ENCODE data around the gene C1QTNF5. TPM values are rescaled to one million over a fixed set of nuclear protein-coding genes. Genes with fewer than 3 reads are reported as not detected.
A peak's percentile ranks its signal among the peaks of the same experiment; 100 is the strongest.

Gene C1QTNF5
- total RNA-seq, 1 donor: 41.3 TPM

DNA sequence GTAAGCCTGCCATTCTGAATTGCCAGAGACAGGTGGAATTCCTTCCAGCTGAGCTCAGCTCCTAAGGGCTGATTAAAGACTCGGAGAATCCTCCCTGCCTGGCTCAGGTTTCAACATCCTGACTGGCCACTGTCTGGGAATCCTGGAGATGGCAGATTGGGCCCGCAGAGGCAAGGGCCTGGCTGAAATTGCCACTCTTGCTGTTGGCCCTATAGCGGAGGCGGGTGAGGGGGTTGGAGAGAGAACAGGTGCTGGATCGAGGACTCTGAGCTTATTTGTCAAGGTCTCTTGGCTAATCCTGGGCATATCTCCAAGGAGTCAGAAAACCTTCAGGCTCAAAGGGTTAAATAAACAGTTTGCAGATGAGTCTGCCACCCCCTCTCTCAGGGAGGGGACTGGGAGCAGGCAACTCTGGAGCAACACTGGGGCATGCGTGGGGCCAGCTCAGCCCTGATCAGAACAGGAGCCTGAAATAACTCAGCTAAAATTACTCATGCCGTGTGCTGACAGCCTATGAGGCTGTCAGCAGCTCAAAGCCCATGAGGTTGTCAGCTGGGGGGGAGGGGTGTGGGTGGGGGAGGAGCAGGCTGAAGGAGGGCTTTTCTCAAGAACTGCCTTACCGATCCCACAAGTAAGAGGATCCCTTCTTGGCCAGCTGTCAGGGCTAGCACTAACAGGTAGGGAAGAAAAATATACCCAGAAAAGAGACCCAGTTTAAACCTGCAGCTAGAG is 20.5 kb upstream of the C1QTNF5 start:
- no peaks in the 10 kb centered on the region for H4K20me1 ChIP-seq (ENCODE audit: insufficient read depth, low read length)
- H3K4me1 ChIP-seq (ENCODE audit: insufficient read depth, low read length): peaks cover 38% of the 10 kb centered on the region
- peak; percentile 98 for DNase-seq (ENCODE audit: insufficient read length, low spot score, missing footprints)
- H2AFZ ChIP-seq (ENCODE audit: low read length): no peak overlapping the region
- peak overlapping the region; percentile 31 for H3K4me3 ChIP-seq (ENCODE audit: insufficient read depth, low read length)
- H3K27ac ChIP-seq (ENCODE audit: low read depth, low read length): peak overlapping the region; percentile 65
- TF ChIP-seq, protein P1, sequence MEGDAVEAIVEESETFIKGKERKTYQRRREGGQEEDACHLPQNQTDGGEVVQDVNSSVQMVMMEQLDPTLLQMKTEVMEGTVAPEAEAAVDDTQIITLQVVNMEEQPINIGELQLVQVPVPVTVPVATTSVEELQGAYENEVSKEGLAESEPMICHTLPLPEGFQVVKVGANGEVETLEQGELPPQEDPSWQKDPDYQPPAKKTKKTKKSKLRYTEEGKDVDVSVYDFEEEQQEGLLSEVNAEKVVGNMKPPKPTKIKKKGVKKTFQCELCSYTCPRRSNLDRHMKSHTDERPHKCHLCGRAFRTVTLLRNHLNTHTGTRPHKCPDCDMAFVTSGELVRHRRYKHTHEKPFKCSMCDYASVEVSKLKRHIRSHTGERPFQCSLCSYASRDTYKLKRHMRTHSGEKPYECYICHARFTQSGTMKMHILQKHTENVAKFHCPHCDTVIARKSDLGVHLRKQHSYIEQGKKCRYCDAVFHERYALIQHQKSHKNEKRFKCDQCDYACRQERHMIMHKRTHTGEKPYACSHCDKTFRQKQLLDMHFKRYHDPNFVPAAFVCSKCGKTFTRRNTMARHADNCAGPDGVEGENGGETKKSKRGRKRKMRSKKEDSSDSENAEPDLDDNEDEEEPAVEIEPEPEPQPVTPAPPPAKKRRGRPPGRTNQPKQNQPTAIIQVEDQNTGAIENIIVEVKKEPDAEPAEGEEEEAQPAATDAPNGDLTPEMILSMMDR (IDR thresholded peaks at IDR 0.05; ENCODE audit: extremely low read depth, low read depth, low read length): no peak
- H3K27me3 ChIP-seq (ENCODE audit: insufficient read depth, low read length): no peaks in the 10 kb centered on the region
- H3K4me2 ChIP-seq (ENCODE audit: insufficient read depth, low read length): peak overlapping the region; percentile 58
- no peaks in the 10 kb centered on the region for H3K36me3 ChIP-seq (ENCODE audit: insufficient read depth, low read length)
- H3K79me2 ChIP-seq (ENCODE audit: insufficient read depth, low read length): no peaks in the 10 kb centered on the region
- H3K9me3 ChIP-seq (ENCODE audit: low read depth, low read length): no peaks in the 10 kb centered on the region

DNA sequence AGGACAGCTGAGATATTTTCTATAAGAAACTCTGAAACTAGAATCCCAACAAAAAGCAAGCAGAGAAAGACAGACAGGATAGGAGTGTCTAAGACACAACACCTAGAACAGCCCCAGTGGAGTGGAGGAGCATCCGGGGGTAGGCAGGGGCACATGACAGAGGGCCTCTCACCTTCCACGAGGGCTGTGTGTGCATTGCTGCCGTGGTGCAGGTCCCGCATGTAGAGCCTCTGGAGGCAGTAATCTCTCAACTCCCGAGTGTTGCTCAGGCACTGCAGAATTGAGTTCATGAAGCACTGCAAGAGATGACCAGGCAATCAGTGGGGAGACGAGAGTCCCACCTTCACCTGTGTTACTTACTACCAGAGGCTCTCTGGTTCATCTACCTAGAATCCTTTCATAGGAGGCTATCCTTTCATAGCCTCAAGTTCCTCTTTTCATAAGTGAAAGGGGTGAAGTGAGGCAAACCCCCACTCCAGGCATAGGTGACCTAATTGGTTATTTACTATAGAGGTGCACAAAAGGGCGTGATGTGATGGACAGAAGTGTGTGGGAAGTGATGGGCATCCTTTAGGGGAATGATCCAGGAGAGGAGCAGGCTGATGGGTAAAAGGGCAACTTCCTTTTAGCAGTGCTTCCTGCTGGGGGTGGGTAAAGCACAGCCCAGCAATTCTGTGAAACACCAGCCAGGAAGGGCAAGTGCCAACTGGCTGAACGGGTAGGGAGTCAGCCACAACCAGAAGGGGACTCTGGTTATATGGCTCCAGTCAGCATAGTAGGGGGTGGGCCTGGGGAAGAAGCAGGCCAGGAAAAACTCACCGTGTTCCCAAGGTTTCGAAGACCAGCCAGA is 18.9 kb upstream of the C1QTNF5 start:
- H3K4me2 ChIP-seq (ENCODE audit: insufficient read depth, low read length): no peak overlapping the region
- no peaks in the 10 kb centered on the region for H3K79me2 ChIP-seq (ENCODE audit: insufficient read depth, low read length)
- no peaks in the 10 kb centered on the region for H3K36me3 ChIP-seq (ENCODE audit: insufficient read depth, low read length)
- DNase-seq (ENCODE audit: insufficient read length, low spot score, missing footprints): peak; percentile 84
- H3K27me3 ChIP-seq (ENCODE audit: insufficient read depth, low read length): no peaks in the 10 kb centered on the region
- H3K9me3 ChIP-seq (ENCODE audit: low read depth, low read length): no peaks in the 10 kb centered on the region
- TF ChIP-seq, protein P1 (IDR thresholded peaks at IDR 0.05; ENCODE audit: extremely low read depth, low read depth, low read length): no peak
- H3K4me1 ChIP-seq (ENCODE audit: insufficient read depth, low read length): peaks cover 29% of the 10 kb centered on the region
- H2AFZ ChIP-seq (ENCODE audit: low read length): no peak overlapping the region
- H3K27ac ChIP-seq (ENCODE audit: low read depth, low read length): no peak overlapping the region
- H3K4me3 ChIP-seq (ENCODE audit: insufficient read depth, low read length): no peak overlapping the region
- no peaks in the 10 kb centered on the region for H4K20me1 ChIP-seq (ENCODE audit: insufficient read depth, low read length)

DNA sequence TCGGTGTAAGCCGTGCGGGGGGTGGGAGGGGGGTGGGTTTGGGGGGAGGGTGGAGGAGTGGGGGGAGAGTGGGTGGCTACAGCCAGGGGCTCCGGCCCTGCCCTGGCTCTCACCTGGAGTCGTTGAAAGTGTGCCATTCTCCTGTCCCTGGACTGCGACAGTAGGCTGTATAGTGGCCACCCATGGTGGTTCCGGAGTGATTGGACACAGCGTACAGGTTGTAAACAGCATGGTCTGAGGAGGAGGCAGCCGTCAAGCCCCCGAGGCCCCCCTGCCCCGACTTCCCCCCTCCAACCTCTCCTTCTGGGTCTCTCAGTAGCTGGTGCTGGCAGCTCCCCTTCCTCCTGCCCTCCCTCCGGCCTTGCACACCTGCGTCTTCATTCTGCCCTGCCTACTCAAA is 16.4 kb upstream of the C1QTNF5 start:
- Histone ChIP-seq H3K4me1 (ENCODE audit: insufficient read depth, low read length) (peaks cover 20% of the 10 kb centered on the region), H2AFZ (ENCODE audit: low read length) (no peak overlapping the region), H3K79me2 (ENCODE audit: insufficient read depth, low read length) (no peaks in the 10 kb centered on the region), H3K4me3 (ENCODE audit: insufficient read depth, low read length) (peak overlapping the region; percentile 82), H3K27ac (ENCODE audit: low read depth, low read length) (no peak overlapping the region), H4K20me1 (ENCODE audit: insufficient read depth, low read length) (no peaks in the 10 kb centered on the region), H3K4me2 (ENCODE audit: insufficient read depth, low read length) (peak overlapping the region; percentile 99), H3K27me3 (ENCODE audit: insufficient read depth, low read length) (peaks cover under 1% of the 10 kb centered on the region), H3K9me3 (ENCODE audit: low read depth, low read length) (no peaks in the 10 kb centered on the region), H3K36me3 (ENCODE audit: insufficient read depth, low read length) (no peaks in the 10 kb centered on the region)
- DNase-seq (ENCODE audit: insufficient read length, low spot score, missing footprints): no peak
- TF ChIP-seq, protein P1 (IDR thresholded peaks at IDR 0.05; ENCODE audit: extremely low read depth, low read depth, low read length): no peak
